Parathyroid adenoma (tissue), 2 donors: ENCODE data around the gene GNB3.

Experiments
- H2AFZ ChIP-seq: fragments of 300-600 bp; sonication (generic); one replicate; pipeline ENCODE4 v1.7.0; 2017; ENCODE audit warnings: antibody characterized with exemption, mild to moderate bottlenecking
- H3K27ac ChIP-seq: fragments of 300-600 bp; sonication (generic); one replicate; pipeline ENCODE4 v1.7.0; 2017
- H3K27me3 ChIP-seq: fragments of 300-600 bp; sonication (generic); one replicate; pipeline ENCODE4 v1.7.0; 2017; ENCODE audit warnings: low read length; ENCODE audit not compliant: control insufficient read depth, insufficient read depth
- H3K36me3 ChIP-seq: fragments of 300-600 bp; sonication (generic); one replicate; pipeline ENCODE4 v1.7.0; 2017; ENCODE audit warnings: low read length; ENCODE audit not compliant: control insufficient read depth, insufficient read depth
- H3K4me1 ChIP-seq: fragments of 300-600 bp; sonication (generic); one replicate; pipeline ENCODE4 v1.7.0; 2017; ENCODE audit warnings: control low read depth
- H3K4me2 ChIP-seq: fragments of 300-600 bp; sonication (generic); one replicate; pipeline ENCODE4 v1.7.0; 2017; ENCODE audit warnings: low read length
- H3K4me3 ChIP-seq: fragments of 300-600 bp; sonication (generic); one replicate; pipeline ENCODE4 v1.7.0; 2017; ENCODE audit warnings: low read depth, low read length
- H3K79me2 ChIP-seq: fragments of 300-600 bp; sonication (generic); one replicate; pipeline ENCODE4 v1.7.0; 2017; ENCODE audit warnings: control low read depth
- H3K9ac ChIP-seq: fragments of 300-600 bp; sonication (generic); one replicate; pipeline ENCODE4 v1.7.0; 2017; ENCODE audit warnings: mild to moderate bottlenecking
- H3K9me3 ChIP-seq: fragments of 300-600 bp; sonication (generic); one replicate; pipeline ENCODE4 v1.7.0; 2017; ENCODE audit warnings: low read length; ENCODE audit not compliant: control insufficient read depth
- CTCF ChIP-seq: fragments of 300-600 bp; sonication (generic); IDR thresholded peaks from one replicate; pipeline ENCODE4 v1.7.0; 2017; ENCODE audit warnings: antibody characterized with exemption, mild to moderate bottlenecking
- donor health status: primary hyperparathyroidism.

GNB3 gene

GRCh38 chr12:6825398-6826124, 15.2 kb upstream of the GNB3 start:
- Histone ChIP-seq H3K9ac (no peak overlapping the region), H3K27me3 (no peaks in the 10 kb centered on the region), H3K27ac (no peak overlapping the region), H3K4me3 (no peak overlapping the region), H3K9me3 (no peaks in the 10 kb centered on the region), H2AFZ (peak overlapping the region; percentile 48), H3K36me3 (no peaks in the 10 kb centered on the region), H3K79me2 (no peaks in the 10 kb centered on the region), H3K4me2 (no peak overlapping the region), H3K4me1 (peaks cover 19% of the 10 kb centered on the region)
- peak; percentile 92 for TF ChIP-seq CTCF

DNA sequence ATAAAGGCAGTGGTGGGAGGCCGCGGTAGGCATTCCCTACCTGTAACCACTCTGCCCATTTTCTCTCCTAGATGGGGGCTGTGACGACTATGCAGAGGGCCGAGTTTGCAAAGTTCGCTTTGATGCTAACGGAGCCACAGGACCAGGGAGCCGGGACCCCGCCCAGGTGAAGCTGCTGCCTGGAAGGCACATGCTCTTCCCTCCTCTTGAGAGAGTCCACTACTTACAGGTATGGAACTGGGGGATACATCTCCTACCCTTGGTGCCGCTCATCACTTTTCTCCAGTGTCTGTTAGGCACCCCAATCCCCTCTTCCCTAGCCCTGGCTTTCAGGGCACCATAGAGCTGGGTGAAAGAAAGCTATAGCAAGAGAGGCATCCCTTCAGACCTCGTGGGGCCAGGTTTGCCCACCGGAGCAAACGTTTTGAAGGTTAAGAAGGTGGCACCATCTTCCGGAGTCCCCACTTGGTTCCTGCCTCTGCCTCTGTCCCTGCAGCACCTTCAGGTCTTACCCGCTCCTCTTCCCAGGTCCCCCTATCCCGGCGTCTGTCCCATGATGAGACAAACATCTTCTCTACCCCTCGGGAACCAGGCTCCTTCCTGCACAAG, 14.5 kb upstream of the GNB3 start:
- no peak overlapping the region for H2AFZ ChIP-seq
- no peak overlapping the region for H3K4me3 ChIP-seq
- no peaks in the 10 kb centered on the region for H3K79me2 ChIP-seq
- no peaks in the 10 kb centered on the region for H3K36me3 ChIP-seq
- no peak for TF ChIP-seq CTCF
- no peaks in the 10 kb centered on the region for H3K9me3 ChIP-seq
- H3K4me1 ChIP-seq, result peaks cover 19% of the 10 kb centered on the region
- H3K27me3 ChIP-seq, result no peaks in the 10 kb centered on the region
- no peak overlapping the region for H3K27ac ChIP-seq
- no peak overlapping the region for H3K9ac ChIP-seq
- H3K4me2 ChIP-seq, result no peak overlapping the region

GRCh38 chr12:6826734-6827436, 13.8 kb upstream of the GNB3 start:
- no peaks in the 10 kb centered on the region for H3K36me3 ChIP-seq
- peak overlapping the region; percentile 9 for H3K4me2 ChIP-seq
- H3K9me3 ChIP-seq, result no peaks in the 10 kb centered on the region
- no peak overlapping the region for H3K9ac ChIP-seq
- peaks cover 19% of the 10 kb centered on the region for H3K4me1 ChIP-seq
- H3K27ac ChIP-seq, result no peak overlapping the region
- H3K79me2 ChIP-seq, result no peaks in the 10 kb centered on the region
- H3K4me3 ChIP-seq, result no peak overlapping the region
- peak overlapping the region; percentile 7 for H2AFZ ChIP-seq
- TF ChIP-seq CTCF, result no peak
- H3K27me3 ChIP-seq, result no peaks in the 10 kb centered on the region

GRCh38 chr12:6827437-6827911, 13.3 kb upstream of the GNB3 start:
- H3K27me3 ChIP-seq, result no peaks in the 10 kb centered on the region
- H3K27ac ChIP-seq, result no peak overlapping the region

More at GRCh38 chr12:6827437-6827911, 13.3 kb upstream of the GNB3 start:
- TF ChIP-seq CTCF, result no peak
- no peaks in the 10 kb centered on the region for H3K79me2 ChIP-seq
- no peaks in the 10 kb centered on the region for H3K36me3 ChIP-seq
- no peaks in the 10 kb centered on the region for H3K9me3 ChIP-seq
- peaks cover 16% of the 10 kb centered on the region for H3K4me1 ChIP-seq
- no peak overlapping the region for H3K4me3 ChIP-seq
- H3K9ac ChIP-seq, result no peak overlapping the region
- peak overlapping the region; percentile 7 for H2AFZ ChIP-seq
- H3K4me2 ChIP-seq, result peak overlapping the region; percentile 9
